Small intestine (tissue), 7 donors: Measurements from ENCODE around the gene KIRREL3. TPM values are rescaled to one million over a fixed set of nuclear protein-coding genes. Genes with fewer than 3 reads are reported as not detected.

Source experiments
- DNase-seq, 2 donors: peaks; one replicate each; pipeline versions ENCODE4 v3.0.0 to v3.0.0-alpha.2; 2013
- FAIRE-seq: peaks from 2 replicates; lab custom pipeline; 2012; peaks lifted over from hg19 to GRCh38; lab: Jason Lieb, UNC
- H3K27ac ChIP-seq, 3 donors: one replicate each; pipeline ENCODE4 v1.5.1; 2013; ENCODE audit warnings: low read length in 2 of 3, mild to moderate bottlenecking in 2 of 3, control low read depth in 1 of 3, inconsistent platforms in 1 of 3, low read depth in 1 of 3, moderate library complexity in 1 of 3
- H3K27me3 ChIP-seq, 3 donors: one replicate each; pipeline ENCODE4 v1.6.1; 2013; ENCODE audit warnings: low read length in 3 of 3, inconsistent platforms in 1 of 3; ENCODE audit not compliant: control insufficient read depth in 3 of 3, insufficient read depth in 3 of 3
- H3K36me3 ChIP-seq, 3 donors: one replicate each; pipeline ENCODE4 v1.6.1; 2013; ENCODE audit warnings: low read length in 3 of 3, inconsistent platforms in 1 of 3, low read depth in 1 of 3, mild to moderate bottlenecking in 1 of 3, moderate library complexity in 1 of 3; ENCODE audit not compliant: control insufficient read depth in 3 of 3, insufficient read depth in 2 of 3
- H3K4me1 ChIP-seq, 3 donors: one replicate each; pipeline ENCODE4 v1.6.1; 2013; ENCODE audit warnings: low read length in 2 of 3, inconsistent platforms in 1 of 3, low read depth in 1 of 3, mild to moderate bottlenecking in 1 of 3, moderate library complexity in 1 of 3; ENCODE audit not compliant: control insufficient read depth in 3 of 3, insufficient read depth in 2 of 3
- H3K4me3 ChIP-seq, 3 donors: one replicate each; pipeline ENCODE4 v1.5.1; 2013; ENCODE audit warnings: low read length in 3 of 3, control low read depth in 1 of 3, inconsistent platforms in 1 of 3, low read depth in 1 of 3, mild to moderate bottlenecking in 1 of 3, moderate library complexity in 1 of 3
- H3K9me3 ChIP-seq, 2 donors: one replicate each; pipeline ENCODE4 v1.6.1; 2013; ENCODE audit warnings: low read depth in 1 of 2, low read length in 1 of 2; ENCODE audit not compliant: control insufficient read depth in 2 of 2, insufficient read depth in 1 of 2
- WGBS, 3 donors: extraction: QIAGEN DNeasy Blood & Tissue Kit; methylation state at CpG; one replicate each; pipeline ENCODE4 v1.1.7; 2013; 5-methylcytosine and 5-hydroxymethylcytosine counted together
- polyA plus RNA-seq, 4 donors: library from polyadenylated mRNA; stranded (reverse) in 3 of 4; unstranded in 1 of 4; fragments of 200-250 nt in 3 of 4; fragments of 120-200 nt in 1 of 4; gene quantifications; one replicate each; pipeline versions ENCODE4 v1.2.1 to v1.2.3, GENCODE V29; 2013
- donor health status: healthy with polysubstance abuse.
- donor health status: control.
- donor health status: control.
- donor health status: Bipolar disorder and iron deficiency.
- donor health status: healthy.

KIRREL3 gene
- polyA plus RNA-seq, 4 donors = 0.18 to 0.61 TPM; not detected in 2

DNA sequence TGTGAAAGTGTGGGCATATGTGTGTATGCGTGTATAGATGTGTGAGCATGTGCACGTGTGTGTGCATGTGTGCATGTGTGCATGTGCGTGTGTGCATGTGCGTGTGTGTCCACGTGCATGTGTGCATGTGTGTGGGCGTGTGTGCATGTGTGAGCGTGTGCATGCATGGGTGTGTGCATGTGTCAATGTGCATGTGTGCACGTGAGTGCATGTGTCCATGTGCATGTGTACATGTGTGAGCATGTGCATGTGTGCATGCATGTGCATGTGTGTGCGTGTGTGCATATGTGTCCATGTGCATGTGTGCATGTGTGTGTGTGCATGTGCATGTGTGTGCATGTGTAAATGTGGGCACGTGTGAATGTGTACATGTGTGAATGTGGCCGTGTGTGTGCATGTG, 549.8 kb downstream of the KIRREL3 start:
- H3K4me1 ChIP-seq = no peaks in the 10 kb centered on the region
- DNase-seq (no peak), FAIRE-seq (no peak)
- no peaks in the 10 kb centered on the region for H3K9me3 ChIP-seq
- 95 to 98% (median 96%) methylated on average over 11 of the region's 11 CpGs for WGBS, 3 donors
- no peak overlapping the region for H3K4me3 ChIP-seq
- no peaks in the 10 kb centered on the region for H3K36me3 ChIP-seq
- H3K27ac ChIP-seq = no peak overlapping the region
- peaks cover 0 to 15% (median 0%) of the 10 kb centered on the region in 3 donors for H3K27me3 ChIP-seq

DNA sequence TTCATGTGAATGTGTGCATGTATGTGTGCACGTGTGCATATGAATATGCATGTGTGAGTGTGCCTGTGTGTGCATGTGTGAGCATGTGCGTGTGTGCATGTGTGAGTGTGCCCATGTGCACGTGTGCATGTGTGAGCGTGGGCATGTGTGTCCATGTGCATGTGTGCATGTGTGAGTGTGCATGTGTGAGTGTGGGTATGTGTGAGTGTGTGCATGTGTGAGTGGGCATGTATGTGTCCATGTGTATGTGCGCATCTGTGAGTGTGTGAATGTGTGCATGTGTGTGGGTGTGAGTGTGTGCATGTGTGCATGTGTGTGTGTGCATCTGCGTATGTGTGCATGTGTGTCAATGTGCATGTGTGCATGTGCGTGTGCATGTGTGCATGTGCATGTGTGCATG, 550.4 kb downstream of the KIRREL3 start:
- H3K4me1 ChIP-seq = no peaks in the 10 kb centered on the region
- no peak overlapping the region for H3K27ac ChIP-seq
- FAIRE-seq (no peak), DNase-seq (no peak)
- peaks cover 0 to 15% (median 0%) of the 10 kb centered on the region in 3 donors for H3K27me3 ChIP-seq
- WGBS, 3 donors = 82 to 96% (median 90%) methylated on average over 7 of the region's 7 CpGs
- no peak overlapping the region for H3K4me3 ChIP-seq
- H3K9me3 ChIP-seq = no peaks in the 10 kb centered on the region
- H3K36me3 ChIP-seq = no peaks in the 10 kb centered on the region

DNA sequence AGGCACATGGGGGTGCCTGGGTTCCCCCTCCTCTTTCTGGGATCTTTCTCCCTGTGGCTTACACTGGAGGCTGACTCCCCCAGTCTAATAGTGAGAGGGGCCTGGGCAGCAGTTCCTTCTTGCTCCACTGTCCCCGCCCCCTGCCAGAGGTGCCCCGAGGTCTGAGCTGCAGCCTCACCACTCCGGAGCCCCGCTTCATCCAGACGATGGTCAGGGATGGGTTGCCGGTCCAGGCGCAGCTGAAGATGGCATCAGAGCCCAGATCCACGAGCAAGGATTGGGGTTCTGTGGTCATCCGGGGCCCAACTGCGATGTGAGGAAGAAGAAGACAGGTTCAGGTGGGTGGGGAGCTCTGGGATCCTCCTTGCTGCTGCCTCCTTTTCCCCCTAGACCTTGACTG, 554.0 kb downstream of the KIRREL3 start:
- DNase-seq (no peak), FAIRE-seq (no peak)
- Histone ChIP-seq H3K36me3 (no peaks in the 10 kb centered on the region), H3K9me3 (no peaks in the 10 kb centered on the region), H3K4me1 (no peaks in the 10 kb centered on the region), H3K27me3 (peaks cover 0 to 16% (median 0%) of the 10 kb centered on the region in 3 donors), H3K4me3 (no peak overlapping the region), H3K27ac (no peak overlapping the region)
- WGBS, 3 donors = 69 to 88% (median 76%) methylated on average over 10 of the region's 10 CpGs

DNA sequence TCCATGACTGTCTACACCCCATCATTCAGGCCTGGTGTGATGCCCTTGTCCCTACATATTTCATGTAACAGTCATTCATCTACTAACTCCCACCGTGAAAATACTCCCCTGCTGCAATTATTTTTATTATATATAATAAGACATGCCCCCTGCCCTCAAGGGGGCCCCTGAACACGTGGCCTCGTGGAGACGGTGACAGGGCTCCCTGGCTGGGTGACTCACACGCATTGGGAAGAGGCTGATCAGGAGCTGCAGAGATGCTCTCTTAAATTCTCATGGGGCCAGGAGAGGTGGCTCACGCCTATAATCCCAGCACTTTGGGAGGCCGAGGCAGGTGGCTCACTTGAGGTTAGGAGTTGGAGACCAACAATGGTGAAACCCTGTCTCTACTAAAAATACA, 556.5 kb downstream of the KIRREL3 start:
- no peaks in the 10 kb centered on the region for H3K9me3 ChIP-seq
- H3K36me3 ChIP-seq = no peaks in the 10 kb centered on the region
- no peak overlapping the region for H3K27ac ChIP-seq
- FAIRE-seq (no peak), DNase-seq (no peak)
- WGBS, 3 donors = 48 to 68% (median 54%) methylated on average over 7 of the region's 7 CpGs
- H3K27me3 ChIP-seq = peaks cover 0 to 23% (median 2%) of the 10 kb centered on the region in 3 donors
- no peak overlapping the region for H3K4me3 ChIP-seq
- H3K4me1 ChIP-seq = peaks cover 0 to 6% (median 0%) of the 10 kb centered on the region in 3 donors

DNA sequence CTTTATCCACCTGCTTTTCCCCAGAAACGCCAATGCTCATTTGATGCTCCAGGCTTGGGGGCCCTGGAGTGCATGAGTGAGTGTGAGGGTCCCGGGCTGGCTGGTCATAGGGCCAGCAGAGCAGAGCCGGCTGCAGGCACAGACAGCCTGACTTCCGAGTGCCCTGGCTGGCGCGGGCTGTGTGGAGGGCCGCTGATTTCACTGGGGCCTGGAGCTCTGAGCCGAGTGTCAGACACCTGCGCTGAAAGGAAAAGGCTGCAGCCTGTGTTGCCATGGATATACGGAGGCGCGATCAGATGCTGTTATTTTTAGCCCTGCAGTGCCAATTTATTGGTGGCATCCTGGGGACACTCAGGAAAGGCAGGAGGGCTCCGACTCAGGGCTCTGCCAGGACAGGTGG, 557.5 kb downstream of the KIRREL3 start:
- WGBS, 3 donors = 35 to 51% (median 42%) methylated on average over 13 of the region's 13 CpGs
- Histone ChIP-seq H3K9me3 (no peaks in the 10 kb centered on the region), H3K4me1 (peaks cover 0 to 6% (median 0%) of the 10 kb centered on the region in 3 donors), H3K36me3 (no peaks in the 10 kb centered on the region), H3K4me3 (no peak overlapping the region), H3K27me3 (peaks cover 0 to 23% (median 2%) of the 10 kb centered on the region in 3 donors), H3K27ac (no peak overlapping the region)
- FAIRE-seq (no peak), DNase-seq (no peak)

DNA sequence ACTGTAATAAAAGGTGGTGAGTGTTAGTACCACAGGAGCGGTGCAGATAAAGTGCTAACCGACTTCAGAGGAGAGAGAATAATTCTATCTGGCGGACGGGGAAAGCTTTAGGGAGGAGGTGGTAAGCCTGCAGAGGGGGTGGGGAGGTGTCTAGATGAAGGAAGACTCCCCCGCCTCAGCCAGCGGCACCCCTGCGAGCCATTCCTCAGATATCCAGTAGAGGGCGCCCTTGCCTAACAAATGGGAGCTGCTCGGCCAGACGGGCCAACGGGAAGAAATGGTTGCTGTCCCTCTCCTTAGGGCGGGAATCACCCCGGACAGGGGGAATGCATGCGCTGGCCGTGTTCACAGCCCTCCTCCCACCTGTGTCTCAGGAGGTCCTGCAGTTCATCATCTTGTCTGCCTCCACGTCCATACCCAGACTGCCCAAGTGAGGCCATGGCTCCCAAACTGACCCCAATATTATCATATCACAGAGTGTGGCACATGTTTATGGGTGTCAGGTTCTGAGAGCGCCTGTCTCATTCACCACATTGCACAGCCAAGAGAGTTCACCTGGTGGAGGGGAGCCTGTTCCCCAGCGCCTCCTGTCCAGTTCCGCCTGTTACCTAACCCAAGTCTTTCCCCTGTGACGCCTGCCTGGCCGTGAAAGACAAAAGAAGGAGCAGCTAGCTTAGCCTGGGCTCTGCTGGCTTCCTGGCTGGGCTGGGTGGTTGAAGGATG, 559.6 kb downstream of the KIRREL3 start:
- FAIRE-seq (no peak), DNase-seq (peak; percentile 60 to 80)
- WGBS, 3 donors = 14 to 22% (median 18%) methylated on average over 21 of the region's 21 CpGs
- Histone ChIP-seq H3K9me3 (no peaks in the 10 kb centered on the region), H3K36me3 (no peaks in the 10 kb centered on the region), H3K4me1 (peaks cover 0 to 6% (median 0%) of the 10 kb centered on the region in 3 donors), H3K27ac (no peak overlapping the region), H3K4me3 (no peak overlapping the region), H3K27me3 (peaks cover 0 to 23% (median 2%) of the 10 kb centered on the region in 3 donors)

DNA sequence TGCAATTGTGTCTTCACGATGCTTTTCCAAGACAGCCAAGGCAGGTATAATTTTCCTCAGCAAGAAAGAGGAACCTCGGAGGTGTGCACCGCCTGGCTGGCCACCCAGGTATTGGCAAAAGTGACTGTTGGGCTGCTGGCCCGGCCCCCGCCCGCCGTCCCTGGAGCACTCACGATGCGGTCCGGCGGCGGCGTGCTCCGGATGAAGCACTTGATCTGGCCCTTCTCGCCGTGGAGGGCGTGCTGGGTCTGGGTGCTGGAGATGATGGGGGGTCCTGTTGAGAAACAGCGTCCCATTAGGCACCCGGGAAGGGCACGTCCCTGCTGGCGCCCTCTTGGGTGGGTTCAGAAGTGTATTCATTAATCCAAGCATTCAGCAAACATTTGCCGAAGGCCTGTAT, 560.3 kb downstream of the KIRREL3 start:
- FAIRE-seq (no peak), DNase-seq (no peak)
- Histone ChIP-seq H3K4me3 (no peak overlapping the region), H3K9me3 (no peaks in the 10 kb centered on the region), H3K4me1 (peaks cover 0 to 6% (median 0%) of the 10 kb centered on the region in 3 donors), H3K36me3 (no peaks in the 10 kb centered on the region), H3K27ac (no peak overlapping the region), H3K27me3 (peaks cover 0 to 23% (median 2%) of the 10 kb centered on the region in 3 donors)
- WGBS, 3 donors = 50 to 65% (median 57%) methylated on average over 22 of the region's 22 CpGs

DNA sequence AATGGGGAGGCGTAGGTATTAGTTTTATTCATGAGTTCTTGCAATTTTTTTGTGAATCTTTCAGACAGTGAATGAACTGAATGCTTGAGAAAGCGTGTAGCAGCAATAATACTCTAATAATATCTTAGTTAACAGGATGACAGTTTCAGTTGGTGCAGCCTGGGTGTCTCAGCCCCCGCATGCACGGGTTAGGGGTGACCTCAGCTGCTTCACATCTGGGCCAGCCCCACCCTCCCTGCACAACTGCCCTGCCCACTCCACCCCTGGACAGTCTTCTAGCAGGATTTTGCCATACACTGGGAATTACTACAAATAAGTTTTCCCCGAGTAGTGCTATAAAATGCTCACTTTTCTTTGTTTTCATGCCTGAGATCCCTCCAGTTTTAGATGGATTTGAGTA, 561.9 kb downstream of the KIRREL3 start:
- no peaks in the 10 kb centered on the region for H3K9me3 ChIP-seq
- whole genome bisulfite sequencing, 3 donors = 28 to 66% (median 48%) methylated on average over 5 of the region's 5 CpGs
- no peak overlapping the region for H3K27ac ChIP-seq
- peaks cover 0 to 6% (median 0%) of the 10 kb centered on the region in 3 donors for H3K4me1 ChIP-seq
- DNase-seq (no peak), FAIRE-seq (no peak)
- H3K4me3 ChIP-seq = no peak overlapping the region
- peaks cover 0 to 20% (median 2%) of the 10 kb centered on the region in 3 donors for H3K27me3 ChIP-seq
- H3K36me3 ChIP-seq = no peaks in the 10 kb centered on the region
